GM12878 (cell line): ENCODE measurements around the gene UBE2O. TPM values are rescaled to one million over a fixed set of nuclear protein-coding genes. Genes with fewer than 3 reads are reported as not detected.

Experiments
- ATAC-seq: fragments of 200-7000 bp; cut with Tn5 transposase; 3 replicates; pipeline ENCODE4 v1.9.1; 2020; ENCODE audit warnings: mild to moderate bottlenecking, moderate library complexity
- BruUV-seq: library from RNA; stranded (reverse); fragments of 400-500 nt; replicated peaks from 2 replicates; lab custom pipeline; 2021; lab: Mats Ljungman, UMichigan
- CTCF ChIA-PET: fragments of 300-600 bp; sonication (Branson Sonifier 250); formaldehyde crosslinking; extraction: SDS; loops from one replicate; lab custom pipeline; 2021; ENCODE audit warnings: inconsistent platforms; lab: Yijun Ruan, JAX
- POLR2A ChIA-PET: fragments of 350-600 bp; formaldehyde crosslinking; extraction: SDS; loops from one replicate; lab custom pipeline; 2021; ENCODE audit warnings: inconsistent platforms; lab: Charles Lee
- RAD21 ChIA-PET: fragments of 300-600 bp; sonication (Branson Sonifier 250); formaldehyde crosslinking; loops from one replicate; lab custom pipeline; 2023; ENCODE audit warnings: antibody characterized with exemption; ENCODE audit not compliant: unreplicated experiment; lab: Charles Lee
- SMC1A ChIA-PET: fragments of 300-600 bp; sonication (Branson Sonifier 250); formaldehyde crosslinking; loops from one replicate; lab custom pipeline; 2023; ENCODE audit not compliant: unreplicated experiment, uncharacterized antibody; lab: Charles Lee
- DNase-seq: peaks from one replicate; pipeline ENCODE4 v3.0.0-alpha.2; 2011; ENCODE audit warnings: low read depth, low spot score
- FAIRE-seq: peaks from 3 replicates; lab custom pipeline; 2011; peaks lifted over from hg19 to GRCh38; lab: Jason Lieb, UNC
- H2AFZ ChIP-seq: 2 replicates; pipeline ENCODE4 v1.6.0; 2011; ENCODE audit warnings: low read depth, low read length, control low read depth; ENCODE audit not compliant: control insufficient read depth
- H3K27ac ChIP-seq: 2 replicates; pipeline ENCODE4 v1.5.1; 2011; ENCODE audit warnings: control low read depth; ENCODE audit not compliant: control insufficient read depth, insufficient read depth
- H3K27me3 ChIP-seq, 2 experiments: replicated peaks in 1 of 2; 2 replicates each; pipeline versions ENCODE4 v1.6.0 to v1.6.1; 2011; ENCODE audit warnings: low read length in 1 of 2; ENCODE audit not compliant: control insufficient read depth in 2 of 2, insufficient read depth in 2 of 2
- H3K36me3 ChIP-seq, 2 experiments: 2 replicates each; pipeline ENCODE4 v1.5.1; 2011; ENCODE audit warnings: low read length in 1 of 2; ENCODE audit not compliant: control insufficient read depth in 2 of 2, insufficient read depth in 2 of 2
- H3K4me1 ChIP-seq: 2 replicates; pipeline ENCODE4 v1.6.1; 2011; ENCODE audit warnings: mild to moderate bottlenecking, low read length, moderate library complexity, mixed read lengths; ENCODE audit not compliant: control insufficient read depth, insufficient read depth
- H3K4me2 ChIP-seq: 2 replicates; pipeline ENCODE4 v1.6.0; 2011; ENCODE audit warnings: control low read depth; ENCODE audit not compliant: control insufficient read depth, insufficient read depth
- H3K4me3 ChIP-seq: fragments of 200-600 bp; sonication (generic); 2 replicates; pipeline ENCODE4 v1.5.1; 2016
- H3K79me2 ChIP-seq: 2 replicates; pipeline ENCODE4 v1.6.0; 2011; ENCODE audit warnings: low read length; ENCODE audit not compliant: control insufficient read depth, insufficient read depth
- H3K9ac ChIP-seq: 2 replicates; pipeline ENCODE4 v1.8.0; 2011; ENCODE audit warnings: low read length, control low read depth, mixed read lengths; ENCODE audit not compliant: control insufficient read depth, insufficient read depth
- H3K9me3 ChIP-seq: replicated peaks from 3 replicates; pipeline ENCODE4 v1.5.1; 2011; ENCODE audit warnings: mild to moderate bottlenecking, low read length; ENCODE audit not compliant: control insufficient read depth, insufficient read depth
- H4K20me1 ChIP-seq: 2 replicates; pipeline ENCODE4 v1.6.0; 2011; ENCODE audit not compliant: control insufficient read depth, insufficient read depth
- E2F8 ChIP-seq: fragments of 450-650 bp; IDR thresholded peaks from 2 replicates; pipeline ENCODE4 v1.6.1; 2018; ENCODE audit warnings: mild to moderate bottlenecking, low read depth, moderate library complexity; ENCODE audit not compliant: partially characterized antibody
- NR2C2 ChIP-seq: IDR thresholded peaks from 2 replicates; pipeline ENCODE4 v1.6.1; 2011; ENCODE audit warnings: borderline replicate concordance, low read depth; ENCODE audit not compliant: control insufficient read depth, insufficient read length
- PML ChIP-seq: IDR thresholded peaks from 2 replicates; pipeline ENCODE4 v1.6.1; 2012; ENCODE audit warnings: low read length, inconsistent platforms
- RAD51 ChIP-seq: fragments of 450-650 bp; IDR thresholded peaks from 2 replicates; pipeline ENCODE4 v1.6.1; 2016; ENCODE audit warnings: moderate library complexity, mild to moderate bottlenecking, inconsistent platforms
- WGBS: methylation state at CpG from one replicate; pipeline ENCODE4 v1.1.6; 2016; ENCODE audit warnings: low lambda C conversion rate; ENCODE audit not compliant: insufficient replicate concordance, insufficient coverage; ENCODE audit errors: missing lambda C conversion rate; 5-methylcytosine and 5-hydroxymethylcytosine counted together
- in situ Hi-C: fragments of 300-500 bp; cut with MboI; formaldehyde crosslinking; loops from 9 replicates; pipeline ENCODE4 v1.14.3; 2018; ENCODE audit warnings: mixed read lengths
- intact Hi-C: fragments of 100-400 bp; cut with micrococcal nuclease; formaldehyde crosslinking; loops from one replicate; pipeline ENCODE4 v1.14.2; 2022; ENCODE audit not compliant: unreplicated experiment
- polyA plus RNA-seq, 11 experiments: library from polyadenylated mRNA; depleted of rRNA in 4 of 11; unstranded in 6 of 11; stranded (reverse) in 5 of 11; fragments of >200 nt; fragmentation: Nextera tagmentation in 4 of 11; fragmentation: Illumina TruSeq in 1 of 11; extraction: Ambion mirVana in 4 of 11; extraction: Trizol in 1 of 11; gene quantifications; 1 replicate in 1 of 11; 2 replicates in 10 of 11; pipeline versions ENCODE4 v1.2.1 to v1.2.3, GENCODE V29; 2011 to 2016; ENCODE audit warnings: inconsistent platforms in 2 of 11, missing spikeins in 2 of 11, low read depth in 1 of 11
- total RNA-seq, 4 experiments: library from RNA; depleted of rRNA in 3 of 4; stranded (reverse); fragments of >200 nt in 3 of 4; fragmentation: Illumina TruSeq in 1 of 4; extraction: Trizol in 1 of 4; gene quantifications; 2 replicates each; pipeline versions ENCODE4 v1.2.1 to v1.2.3, GENCODE V29; 2013 to 2021
- TF ChIP-seq, protein P1 (sequence below): fragments of 450-650 bp; IDR thresholded peaks from 2 replicates; pipeline ENCODE4 v1.6.1; 2017; ENCODE audit warnings: antibody characterized with exemption, mild to moderate bottlenecking, moderate library complexity

UBE2O gene
- total and polyA plus RNA-seq, 10 of the 15 experiments (the other 5 are each of a cell fraction or from before 2014, with no cell fraction given) = 2.1 to 39.0 (median 14.1) TPM

GRCh38 chr17:76438906-76439305 is 14.0 kb downstream of the UBE2O start:
- Histone ChIP-seq H3K27me3 (no peaks in the 10 kb centered on the region), H3K27ac (no peak overlapping the region), H3K36me3 (peaks cover 0 to 8% of the 10 kb centered on the region in 2 experiments; a peak in 2 of 4 replicates), H4K20me1 (no peaks in the 10 kb centered on the region), H3K9me3 (no peaks in the 10 kb centered on the region), H3K4me2 (no peak overlapping the region), H2AFZ (no peak overlapping the region), H3K9ac (no peak overlapping the region), H3K4me1 (peaks cover 34% of the 10 kb centered on the region), H3K79me2 (peaks cover 51% of the 10 kb centered on the region), H3K4me3 (no peak overlapping the region)
- BruUV-seq = no TSS peak
- POLR2A ChIA-PET = interaction anchor here (1.6 kb wide), 1 partner anchor 9 kb away, joined by 4 read pairs; no protein-coding TSS in a partner anchor
- RAD21 ChIA-PET = no interaction called here
- CTCF ChIA-PET = interaction anchor here (0.6 to 1.3 kb wide), 2 partner anchors 9 to 19 kb away, joined by 3 to 5 read pairs; no protein-coding TSS in a partner anchor
- ATAC-seq (no peak), DNase-seq (no peak), FAIRE-seq (no peak)
- TF ChIP-seq RAD51 = no peak
- TF ChIP-seq E2F8 = no peak
- no peak for TF ChIP-seq PML
- TF ChIP-seq, protein P1, sequence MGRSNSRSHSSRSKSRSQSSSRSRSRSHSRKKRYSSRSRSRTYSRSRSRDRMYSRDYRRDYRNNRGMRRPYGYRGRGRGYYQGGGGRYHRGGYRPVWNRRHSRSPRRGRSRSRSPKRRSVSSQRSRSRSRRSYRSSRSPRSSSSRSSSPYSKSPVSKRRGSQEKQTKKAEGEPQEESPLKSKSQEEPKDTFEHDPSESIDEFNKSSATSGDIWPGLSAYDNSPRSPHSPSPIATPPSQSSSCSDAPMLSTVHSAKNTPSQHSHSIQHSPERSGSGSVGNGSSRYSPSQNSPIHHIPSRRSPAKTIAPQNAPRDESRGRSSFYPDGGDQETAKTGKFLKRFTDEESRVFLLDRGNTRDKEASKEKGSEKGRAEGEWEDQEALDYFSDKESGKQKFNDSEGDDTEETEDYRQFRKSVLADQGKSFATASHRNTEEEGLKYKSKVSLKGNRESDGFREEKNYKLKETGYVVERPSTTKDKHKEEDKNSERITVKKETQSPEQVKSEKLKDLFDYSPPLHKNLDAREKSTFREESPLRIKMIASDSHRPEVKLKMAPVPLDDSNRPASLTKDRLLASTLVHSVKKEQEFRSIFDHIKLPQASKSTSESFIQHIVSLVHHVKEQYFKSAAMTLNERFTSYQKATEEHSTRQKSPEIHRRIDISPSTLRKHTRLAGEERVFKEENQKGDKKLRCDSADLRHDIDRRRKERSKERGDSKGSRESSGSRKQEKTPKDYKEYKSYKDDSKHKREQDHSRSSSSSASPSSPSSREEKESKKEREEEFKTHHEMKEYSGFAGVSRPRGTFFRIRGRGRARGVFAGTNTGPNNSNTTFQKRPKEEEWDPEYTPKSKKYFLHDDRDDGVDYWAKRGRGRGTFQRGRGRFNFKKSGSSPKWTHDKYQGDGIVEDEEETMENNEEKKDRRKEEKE = no peak
- TF ChIP-seq NR2C2 = no peak
- in situ Hi-C loops (no loop called here), intact Hi-C loops (no loop called here)
- SMC1A ChIA-PET = interaction anchor here (0.6 to 1.8 kb wide), 3 partner anchors 10 to 42 kb away, joined by 3 to 5 read pairs (median 3); partner anchors contain the start of gene AANAT
- 86% methylated on average over 9 of the region's 9 CpGs for WGBS
